HEK293 (cell line): ENCODE data around the gene TASOR2.

Experiments
- CTCF ChIA-PET: fragments of 350-600 bp; formaldehyde crosslinking; extraction: SDS; loops from one replicate; lab custom pipeline; 2021; ENCODE audit warnings: antibody characterized with exemption; lab: Yijun Ruan, JAX
- POLR2A ChIA-PET: fragments of 300-600 bp; formaldehyde crosslinking; extraction: SDS; loops from one replicate; lab custom pipeline; 2020; ENCODE audit warnings: antibody characterized with exemption, inconsistent platforms; lab: Yijun Ruan, JAX
- H3K27ac ChIP-seq: fragments of 200-500 bp; sonication (Bioruptor generic); 2 replicates; pipeline ENCODE4 v1.5.1; 2014; ENCODE audit warnings: low read depth, low read length, control low read depth, inconsistent platforms; ENCODE audit errors: extremely low read depth
- H3K36me3 ChIP-seq, 2 experiments: fragments of 200-500 bp in 1 of 2; sonication (Bioruptor generic) in 1 of 2; 1 replicate in 1 of 2; 2 replicates in 1 of 2; pipeline ENCODE4 v1.5.1; 2014 to 2017; ENCODE audit warnings: inconsistent platforms in 2 of 2, low read length in 2 of 2; ENCODE audit not compliant: control insufficient read depth in 2 of 2, insufficient read depth in 1 of 2
- H3K4me1 ChIP-seq: fragments of 200-500 bp; sonication (Bioruptor generic); 2 replicates; pipeline ENCODE4 v1.5.1; 2014; ENCODE audit warnings: mild to moderate bottlenecking, low read length, inconsistent platforms; ENCODE audit not compliant: control insufficient read depth, insufficient read depth
- H3K4me3 ChIP-seq: 2 replicates; pipeline ENCODE4 v1.5.1; 2011; ENCODE audit warnings: low read depth, mild to moderate bottlenecking, control low read depth, low read length, moderate library complexity
- H3K9me3 ChIP-seq: fragments of 200-500 bp; sonication (Bioruptor generic); 2 replicates; pipeline ENCODE4 v1.5.1; 2014; ENCODE audit warnings: low read depth, low read length, inconsistent platforms; ENCODE audit not compliant: control insufficient read depth, insufficient read depth
- BCL11B ChIP-seq: fragments of 450-650 bp; formaldehyde crosslinking; IDR thresholded peaks from 2 replicates; pipeline ENCODE4 v1.5.1; 2016; ENCODE audit warnings: low read depth, missing biosample characterization, missing genetic modification characterization
- GLI2 ChIP-seq: fragments of 450-650 bp; formaldehyde crosslinking; IDR thresholded peaks from 2 replicates; pipeline ENCODE4; 2017; ENCODE audit warnings: missing biosample characterization, missing genetic modification characterization, low read depth, borderline replicate concordance
- GLIS1 ChIP-seq: fragments of 450-650 bp; formaldehyde crosslinking; IDR thresholded peaks from 2 replicates; pipeline ENCODE4 v1.5.1; 2016; ENCODE audit warnings: missing biosample characterization, missing genetic modification characterization
- IKZF3 ChIP-seq: fragments of 450-650 bp; IDR thresholded peaks from 2 replicates; pipeline ENCODE4 v1.5.0; 2018; ENCODE audit warnings: missing biosample characterization, mild to moderate bottlenecking, missing genetic modification characterization, moderate library complexity
- KLF16 ChIP-seq: fragments of 450-650 bp; formaldehyde crosslinking; IDR thresholded peaks from 2 replicates; pipeline ENCODE4 v1.5.1; 2017; ENCODE audit warnings: missing biosample characterization, missing genetic modification characterization
- OSR2 ChIP-seq: fragments of 450-650 bp; formaldehyde crosslinking; IDR thresholded peaks from 2 replicates; pipeline ENCODE4 v1.5.1; 2016; ENCODE audit warnings: missing biosample characterization, missing genetic modification characterization
- OVOL3 ChIP-seq: fragments of 450-650 bp; formaldehyde crosslinking; IDR thresholded peaks from 2 replicates; pipeline ENCODE4 v1.5.1; 2016; ENCODE audit warnings: missing biosample characterization, missing genetic modification characterization
- PRDM10 ChIP-seq: fragments of 450-650 bp; formaldehyde crosslinking; IDR thresholded peaks from 2 replicates; pipeline ENCODE4 v1.5.1; 2016; ENCODE audit warnings: missing biosample characterization, missing genetic modification characterization
- REPIN1 ChIP-seq: fragments of 450-650 bp; formaldehyde crosslinking; IDR thresholded peaks from 2 replicates; pipeline ENCODE4 v1.5.1; 2017; ENCODE audit warnings: missing biosample characterization, missing genetic modification characterization, low read depth
- ZFP69B ChIP-seq: fragments of 450-650 bp; formaldehyde crosslinking; IDR thresholded peaks from 2 replicates; pipeline ENCODE4 v1.5.1; 2016; ENCODE audit warnings: missing biosample characterization, missing genetic modification characterization
- ZNF138 ChIP-seq: fragments of 450-650 bp; formaldehyde crosslinking; IDR thresholded peaks from 2 replicates; pipeline ENCODE4 v1.5.1; 2016; ENCODE audit warnings: missing biosample characterization, missing genetic modification characterization, borderline replicate concordance
- ZNF146 ChIP-seq: fragments of 450-650 bp; formaldehyde crosslinking; IDR thresholded peaks from 2 replicates; pipeline ENCODE4 v1.5.1; 2016; ENCODE audit warnings: missing biosample characterization, missing genetic modification characterization
- ZNF175 ChIP-seq: fragments of 450-650 bp; formaldehyde crosslinking; IDR thresholded peaks from 2 replicates; pipeline ENCODE4 v1.5.1; 2016; ENCODE audit warnings: missing biosample characterization, missing genetic modification characterization
- ZNF202 ChIP-seq: fragments of 450-650 bp; formaldehyde crosslinking; IDR thresholded peaks from 2 replicates; pipeline ENCODE4 v1.5.1; 2016; ENCODE audit warnings: missing biosample characterization, missing genetic modification characterization, borderline replicate concordance
- ZNF248 ChIP-seq: fragments of 450-650 bp; formaldehyde crosslinking; IDR thresholded peaks from 2 replicates; pipeline ENCODE4 v1.5.1; 2017; ENCODE audit warnings: missing biosample characterization, missing genetic modification characterization
- ZNF324 ChIP-seq: fragments of 450-650 bp; formaldehyde crosslinking; IDR thresholded peaks from 2 replicates; pipeline ENCODE4 v1.5.1; 2016; ENCODE audit warnings: missing biosample characterization, missing genetic modification characterization
- ZNF366 ChIP-seq: fragments of 450-650 bp; formaldehyde crosslinking; conservative IDR thresholded peaks from 2 replicates; pipeline ENCODE4 v1.5.1; 2016; ENCODE audit warnings: missing biosample characterization, missing genetic modification characterization
- ZNF433 ChIP-seq: fragments of 450-650 bp; formaldehyde crosslinking; IDR thresholded peaks from 2 replicates; pipeline ENCODE4 v1.5.1; 2016; ENCODE audit warnings: missing biosample characterization, missing genetic modification characterization, low read depth
- ZNF473 ChIP-seq: fragments of 450-650 bp; formaldehyde crosslinking; IDR thresholded peaks from 2 replicates; pipeline ENCODE4 v1.5.1; 2017; ENCODE audit warnings: missing biosample characterization, missing genetic modification characterization
- ZNF501 ChIP-seq: fragments of 450-650 bp; formaldehyde crosslinking; IDR thresholded peaks from 2 replicates; pipeline ENCODE4 v1.5.1; 2016; ENCODE audit warnings: missing biosample characterization, missing genetic modification characterization
- ZNF513 ChIP-seq: fragments of 450-650 bp; IDR thresholded peaks from 2 replicates; pipeline ENCODE4 v1.5.1; 2018; ENCODE audit warnings: missing biosample characterization, missing genetic modification characterization
- ZNF560 ChIP-seq: fragments of 450-650 bp; formaldehyde crosslinking; IDR thresholded peaks from 2 replicates; pipeline ENCODE4 v1.5.1; 2017; ENCODE audit warnings: missing biosample characterization, missing genetic modification characterization, borderline replicate concordance
- ZNF561 ChIP-seq: fragments of 450-650 bp; IDR thresholded peaks from 2 replicates; pipeline ENCODE4 v1.5.1; 2018; ENCODE audit warnings: missing biosample characterization, missing genetic modification characterization, borderline replicate concordance
- ZSCAN18 ChIP-seq: fragments of 450-650 bp; formaldehyde crosslinking; IDR thresholded peaks from 2 replicates; pipeline ENCODE4 v1.5.1; 2016; ENCODE audit warnings: missing biosample characterization, missing genetic modification characterization
- TF ChIP-seq, protein P1 (sequence below): fragments of 450-650 bp; formaldehyde crosslinking; IDR thresholded peaks from 2 replicates; pipeline ENCODE4; 2016; ENCODE audit warnings: missing biosample characterization, missing genetic modification characterization

Gene TASOR2

GRCh38 chr10:5723692-5724091 is 39.1 kb downstream of the TASOR2 start:
- ChIA-PET CTCF (interaction anchor here (0.7 kb wide), 2 partner anchors 909 to 1608 kb away, joined by 3 read pairs; no protein-coding TSS in a partner anchor), POLR2A (no interaction called here)
- Histone ChIP-seq H3K4me1 (no peaks in the 10 kb centered on the region), H3K4me3 (no peak overlapping the region), H3K9me3 (no peaks in the 10 kb centered on the region), H3K36me3 (peaks cover 43 to 52% of the 10 kb centered on the region in 2 experiments), H3K27ac (no peak overlapping the region)
- no peak for TF ChIP-seq ZNF324 (tag by site-specific recombination)
- TF ChIP-seq, protein P1, sequence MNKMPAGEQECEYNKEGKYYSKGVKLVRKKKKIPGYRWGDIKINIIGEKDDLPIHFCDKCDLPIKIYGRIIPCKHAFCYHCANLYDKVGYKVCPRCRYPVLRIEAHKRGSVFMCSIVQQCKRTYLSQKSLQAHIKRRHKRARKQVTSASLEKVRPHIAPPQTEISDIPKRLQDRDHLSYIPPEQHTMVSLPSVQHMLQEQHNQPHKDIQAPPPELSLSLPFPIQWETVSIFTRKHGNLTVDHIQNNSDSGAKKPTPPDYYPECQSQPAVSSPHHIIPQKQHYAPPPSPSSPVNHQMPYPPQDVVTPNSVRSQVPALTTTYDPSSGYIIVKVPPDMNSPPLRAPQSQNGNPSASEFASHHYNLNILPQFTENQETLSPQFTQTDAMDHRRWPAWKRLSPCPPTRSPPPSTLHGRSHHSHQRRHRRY (tag by site-specific recombination): no peak
- no peak for TF ChIP-seq PRDM10 (tag by site-specific recombination)
- no peak for TF ChIP-seq OSR2
- no peak for TF ChIP-seq ZNF366
- no peak for TF ChIP-seq ZSCAN18 (tag by site-specific recombination)
- TF ChIP-seq BCL11B: no peak

- Histone ChIP-seq H3K9me3 (no peaks in the 10 kb centered on the region), H3K36me3 (peaks cover 35 to 58% of the 10 kb centered on the region in 2 experiments), H3K4me1 (no peaks in the 10 kb centered on the region), H3K27ac (no peak overlapping the region), H3K4me3 (no peak overlapping the region)
- no peak for TF ChIP-seq ZNF146 (tag by site-specific recombination)
- no peak for TF ChIP-seq KLF16 (tag by site-specific recombination)
- TF ChIP-seq GLI2 (tag by site-specific recombination): no peak
- TF ChIP-seq BCL11B: no peak
- no peak for TF ChIP-seq IKZF3 (tag by site-specific recombination)
- TF ChIP-seq REPIN1 (tag by site-specific recombination): no peak
- no peak for TF ChIP-seq ZNF433 (tag by site-specific recombination)
- TF ChIP-seq ZNF138 (tag by site-specific recombination): no peak
- TF ChIP-seq ZNF501 (tag by site-specific recombination): no peak
- no peak for TF ChIP-seq ZNF473 (tag by site-specific recombination)
- no peak for TF ChIP-seq ZNF560 (tag by site-specific recombination)
- no peak for TF ChIP-seq OVOL3 (tag by site-specific recombination)
- no peak for TF ChIP-seq ZNF175 (tag by site-specific recombination)
- TF ChIP-seq ZFP69B: no peak
- no peak for TF ChIP-seq ZNF561 (tag by site-specific recombination)
- no peak for TF ChIP-seq ZNF202 (tag by site-specific recombination)
- TF ChIP-seq ZNF513 (tag by site-specific recombination): no peak
- TF ChIP-seq ZNF248 (tag by site-specific recombination): no peak
- TF ChIP-seq GLIS1: no peak
- ChIA-PET CTCF (no interaction called here), POLR2A (no interaction called here)
These were observed 46.1 kb downstream of the TASOR2 start for GRCh38 chr10:5730766-5731165.
